HG03196 (cell line): Measurements from ENCODE around the gene OR56A4.
"Not testable (repeated sequence)": the region's sequence is repeated elsewhere in the genome, so short reads cannot be mapped to it uniquely, and the experiment has no call there.

Experiments used
- ATAC-seq: cut with Tn5 transposase; IDR thresholded peaks from one replicate; pipeline ENCODE4 v1.9.1; 2021; ENCODE audit not compliant: unreplicated experiment

The OR56A4 gene

DNA sequence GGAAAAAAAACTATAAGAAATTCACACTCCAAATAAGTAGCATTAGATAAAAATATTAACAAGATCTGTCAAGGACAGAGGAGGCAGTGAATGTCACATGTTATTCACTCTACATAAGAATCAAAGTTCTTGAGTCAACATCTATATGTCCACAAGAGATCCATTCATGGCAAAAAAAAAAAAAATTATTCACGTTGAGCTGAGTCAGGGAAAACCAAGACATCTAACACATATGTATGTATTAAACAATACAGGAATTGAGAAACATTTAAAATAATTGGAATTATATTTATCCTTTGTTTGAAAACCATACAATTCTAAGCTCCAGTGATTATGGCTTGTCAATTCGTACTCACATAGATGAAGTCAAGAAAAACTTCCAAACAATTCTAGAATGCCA is 39.8 kb downstream of the OR56A4 start:
- ATAC-seq: no peak

DNA sequence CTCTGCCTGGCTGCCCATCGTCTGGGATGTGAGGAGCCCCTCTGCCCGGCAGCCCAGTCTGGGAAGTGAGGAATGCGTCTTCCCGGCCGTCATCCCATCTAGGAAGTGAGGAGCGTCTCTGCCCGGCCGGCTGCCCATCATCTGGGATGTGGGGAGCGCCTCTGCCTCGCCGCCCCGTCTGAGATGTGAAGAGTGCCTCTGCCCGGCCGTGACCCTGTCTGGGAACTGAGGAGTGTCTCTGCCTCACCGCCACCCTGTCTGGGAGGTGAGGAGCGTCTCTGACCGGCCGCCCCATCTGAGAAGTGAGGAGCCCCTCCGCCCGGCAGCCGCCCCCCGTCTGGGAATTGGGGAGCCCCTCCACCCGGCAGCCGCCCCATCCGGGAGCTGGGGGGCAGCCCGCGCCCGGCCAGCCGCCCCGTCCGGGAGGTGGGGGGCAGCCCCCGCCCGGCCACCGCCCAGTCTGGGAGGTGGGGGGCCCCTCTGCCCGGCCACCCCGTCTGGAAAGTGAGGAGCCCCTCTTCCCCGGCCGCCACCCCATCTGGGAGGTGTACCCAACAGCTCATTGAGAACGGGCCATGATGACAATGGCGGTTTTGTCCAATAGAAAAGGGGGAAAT is 45.9 kb downstream of the OR56A4 start:
- ATAC-seq: not testable (repeated sequence)

DNA sequence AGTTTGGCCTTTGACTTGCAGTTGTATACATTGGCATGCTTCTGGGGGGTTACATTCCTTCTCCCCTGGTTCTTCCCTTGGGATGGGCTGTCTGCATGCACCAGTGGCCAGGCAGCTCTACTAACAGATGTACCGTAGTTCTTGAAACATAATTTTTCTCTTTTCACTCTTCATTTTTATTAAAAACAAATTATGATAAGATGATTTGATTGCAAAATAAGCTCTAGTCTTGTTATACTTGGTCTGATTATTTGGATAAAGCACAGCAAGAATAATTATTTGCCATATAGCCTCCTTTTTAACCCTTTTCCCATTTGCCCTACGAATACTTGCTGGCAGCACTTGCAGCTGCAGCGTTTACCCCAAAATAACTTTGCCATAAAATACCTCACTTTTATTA is 51.2 kb downstream of the OR56A4 start:
- ATAC-seq: no peak
